Measurements from ENCODE around the gene ARHGEF33. TPM values are rescaled to one million over a fixed set of nuclear protein-coding genes. Genes with fewer than 3 reads are reported as not detected.

Gene ARHGEF33
- total RNA-seq, 1 donor from 2014 or later = 0.30 TPM

DNA sequence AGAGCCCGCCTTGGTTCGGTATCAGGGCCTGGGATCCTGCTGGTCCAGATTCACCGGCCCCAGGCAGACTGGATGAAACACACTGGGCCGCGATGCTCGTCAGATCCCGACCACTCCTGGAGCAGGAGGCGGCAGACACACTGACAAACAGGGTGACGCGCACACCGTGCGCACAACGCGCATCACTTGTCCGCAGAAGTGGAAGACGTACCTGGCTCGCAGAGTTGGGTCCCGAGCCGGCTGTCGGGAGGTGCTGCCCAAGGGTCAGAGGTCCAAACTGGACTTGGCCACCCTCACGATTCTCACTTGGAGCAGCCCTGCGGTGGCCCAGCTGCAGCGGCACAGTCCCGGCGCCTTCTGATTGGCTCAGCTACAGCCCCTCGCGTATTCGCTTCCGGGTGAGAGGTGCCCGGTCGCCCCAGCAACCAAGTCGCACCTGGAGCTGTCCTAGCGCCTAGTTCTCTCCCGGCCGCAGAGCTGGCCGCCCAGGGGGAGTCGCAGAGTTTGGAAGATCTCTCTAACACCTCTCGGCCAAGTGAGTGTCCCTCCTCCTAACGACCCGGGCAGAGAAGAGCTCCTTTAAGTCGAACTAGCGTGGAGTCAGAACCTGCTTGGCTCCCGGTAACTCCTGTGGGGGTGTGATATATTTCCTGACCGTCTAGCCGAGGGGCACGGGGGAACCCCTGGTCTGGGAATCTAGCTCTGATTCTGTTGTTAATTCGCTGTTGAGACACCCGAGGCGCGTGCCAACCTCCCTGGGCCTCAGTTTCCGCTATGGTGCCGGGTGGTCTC is 13.9 kb upstream of the ARHGEF33 start, which contains the start of the genes DHX57 and MORN2:
DHX57 (minus strand) TSS at position 359 of the 792 bp plus-strand sequence. CDS start 7,529 bp downstream, outside the sequence.
MORN2 (plus strand) TSS at position 401 of the 792 bp plus-strand sequence.
- DNase-seq (ENCODE audit: low read depth) = peak; percentile 67
- FAIRE-seq = no peak

DNA sequence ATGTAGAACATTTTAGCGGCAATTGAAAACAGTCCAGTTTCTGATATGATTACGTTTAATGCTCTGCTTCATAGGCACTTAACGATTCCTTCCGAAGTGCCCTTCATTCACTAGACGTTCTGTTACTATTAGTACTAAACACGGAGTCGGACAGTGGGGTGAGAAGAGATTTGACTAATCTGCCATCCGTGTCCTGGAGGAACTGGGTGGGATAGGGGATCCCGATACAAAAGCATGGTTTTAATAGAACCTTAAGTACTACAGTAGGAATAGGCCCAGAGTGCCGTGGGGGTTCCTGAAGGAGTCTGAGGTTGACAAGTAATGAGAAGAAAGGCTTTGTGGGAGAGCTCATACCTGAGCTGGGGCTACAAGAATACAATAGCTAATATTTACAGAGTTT is 13.3 kb upstream of the ARHGEF33 start:
- H3K4me1 ChIP-seq (ENCODE audit: insufficient read depth, low read length) = peaks cover 14% of the 10 kb centered on the region
- H3K9me3 ChIP-seq (ENCODE audit: insufficient read depth, low read depth, low read length) = no peaks in the 10 kb centered on the region
- H3K36me3 Mint-ChIP-seq (ENCODE audit: low read depth, unreplicated experiment) = peaks cover 2% of the 10 kb centered on the region
- H3K4me2 ChIP-seq (ENCODE audit: low read length) = peak overlapping the region; percentile 94
- no peaks in the 10 kb centered on the region for H3K36me3 ChIP-seq (ENCODE audit: insufficient read depth, low read length)
- peak overlapping the region; percentile 68 for H3K27ac Mint-ChIP-seq (ENCODE audit: unreplicated experiment)
- H2AFZ ChIP-seq (ENCODE audit: low read depth, low read length) = peak overlapping the region; percentile 99
- H3K27me3 Mint-ChIP-seq (ENCODE audit: low read depth, unreplicated experiment) = no peaks in the 10 kb centered on the region
- peak overlapping the region; percentile 89 for H3K9ac ChIP-seq (ENCODE audit: low read length)
- no peaks in the 10 kb centered on the region for H3K27me3 ChIP-seq (ENCODE audit: insufficient read depth, low read length)
- FAIRE-seq = no peak
- peaks cover 8% of the 10 kb centered on the region for H3K4me1 Mint-ChIP-seq (ENCODE audit: low read depth, unreplicated experiment)
- no peak for DNase-seq (ENCODE audit: low read depth)
- peak overlapping the region; percentile 73 for H3K27ac ChIP-seq (ENCODE audit: low read depth, low read length)
- H3K4me3 ChIP-seq (ENCODE audit: insufficient read depth, low read depth, low read length) = peak overlapping the region; percentile 94
- no peaks in the 10 kb centered on the region for H3K9me3 Mint-ChIP-seq (ENCODE audit: unreplicated experiment)
- H3K79me2 ChIP-seq (ENCODE audit: insufficient read depth, low read length) = peaks cover 37% of the 10 kb centered on the region
- H3K4me3 Mint-ChIP-seq (ENCODE audit: unreplicated experiment) = peak overlapping the region; percentile 94
- H4K20me1 ChIP-seq (ENCODE audit: insufficient read depth, low read length) = no peaks in the 10 kb centered on the region
- TF ChIP-seq, protein P1, sequence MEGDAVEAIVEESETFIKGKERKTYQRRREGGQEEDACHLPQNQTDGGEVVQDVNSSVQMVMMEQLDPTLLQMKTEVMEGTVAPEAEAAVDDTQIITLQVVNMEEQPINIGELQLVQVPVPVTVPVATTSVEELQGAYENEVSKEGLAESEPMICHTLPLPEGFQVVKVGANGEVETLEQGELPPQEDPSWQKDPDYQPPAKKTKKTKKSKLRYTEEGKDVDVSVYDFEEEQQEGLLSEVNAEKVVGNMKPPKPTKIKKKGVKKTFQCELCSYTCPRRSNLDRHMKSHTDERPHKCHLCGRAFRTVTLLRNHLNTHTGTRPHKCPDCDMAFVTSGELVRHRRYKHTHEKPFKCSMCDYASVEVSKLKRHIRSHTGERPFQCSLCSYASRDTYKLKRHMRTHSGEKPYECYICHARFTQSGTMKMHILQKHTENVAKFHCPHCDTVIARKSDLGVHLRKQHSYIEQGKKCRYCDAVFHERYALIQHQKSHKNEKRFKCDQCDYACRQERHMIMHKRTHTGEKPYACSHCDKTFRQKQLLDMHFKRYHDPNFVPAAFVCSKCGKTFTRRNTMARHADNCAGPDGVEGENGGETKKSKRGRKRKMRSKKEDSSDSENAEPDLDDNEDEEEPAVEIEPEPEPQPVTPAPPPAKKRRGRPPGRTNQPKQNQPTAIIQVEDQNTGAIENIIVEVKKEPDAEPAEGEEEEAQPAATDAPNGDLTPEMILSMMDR (IDR thresholded peaks at IDR 0.05; ENCODE audit: insufficient read depth, low read depth, low read length) = no peak
- TF ChIP-seq EZH2 (IDR thresholded peaks at IDR 0.05; ENCODE audit: insufficient read depth, low read length) = no peak

More for the DNA sequence above, 13.9 kb upstream of the ARHGEF33 start, which contains the start of the genes DHX57 and MORN2:
- peak within 1 kb of the TSS; percentile 94 for H3K4me3 Mint-ChIP-seq (ENCODE audit: unreplicated experiment)
- TF ChIP-seq EZH2 (IDR thresholded peaks at IDR 0.05; ENCODE audit: insufficient read depth, low read length) = no peak
- TF ChIP-seq, protein P1 (IDR thresholded peaks at IDR 0.05; ENCODE audit: insufficient read depth, low read depth, low read length) = no peak
- Histone ChIP-seq H3K4me2 (ENCODE audit: low read length) (peak within 1 kb of the TSS; percentile 94), H3K27ac (ENCODE audit: low read depth, low read length) (peak within 1 kb of the TSS; percentile 73), H3K9me3 (ENCODE audit: insufficient read depth, low read depth, low read length) (no peaks in the 10 kb centered on the region), H3K4me3 (ENCODE audit: insufficient read depth, low read depth, low read length) (peak within 1 kb of the TSS; percentile 94), H2AFZ (ENCODE audit: low read depth, low read length) (peak within 1 kb of the TSS; percentile 99), H3K79me2 (ENCODE audit: insufficient read depth, low read length) (peaks cover 41% of the 10 kb centered on the region), H3K4me1 (ENCODE audit: insufficient read depth, low read length) (peaks cover 14% of the 10 kb centered on the region), H4K20me1 (ENCODE audit: insufficient read depth, low read length) (no peaks in the 10 kb centered on the region), H3K36me3 (ENCODE audit: insufficient read depth, low read length) (no peaks in the 10 kb centered on the region), H3K9ac (ENCODE audit: low read length) (peak within 1 kb of the TSS; percentile 89), H3K27me3 (ENCODE audit: insufficient read depth, low read length) (no peaks in the 10 kb centered on the region)
- no peaks in the 10 kb centered on the region for H3K9me3 Mint-ChIP-seq (ENCODE audit: unreplicated experiment)
- H3K36me3 Mint-ChIP-seq (ENCODE audit: low read depth, unreplicated experiment) = peaks cover 2% of the 10 kb centered on the region
- peak within 1 kb of the TSS; percentile 68 for H3K27ac Mint-ChIP-seq (ENCODE audit: unreplicated experiment)
- H3K27me3 Mint-ChIP-seq (ENCODE audit: low read depth, unreplicated experiment) = no peaks in the 10 kb centered on the region
- peaks cover 8% of the 10 kb centered on the region for H3K4me1 Mint-ChIP-seq (ENCODE audit: low read depth, unreplicated experiment)

All from astrocyte (in vitro differentiated cells and primary cell).